Measurements from ENCODE around the gene VAT1L.
"Not testable (repeated sequence)": the region's sequence is repeated elsewhere in the genome, so short reads cannot be mapped to it uniquely, and the experiment has no call there.

VAT1L gene

GRCh38 chr16:77975942-77976341 is 187.6 kb downstream of the VAT1L start:
- H3K9me3 ChIP-seq (ENCODE audit: insufficient read depth, low read length), result no peaks in the 10 kb centered on the region
- H3K9ac ChIP-seq (ENCODE audit: insufficient read length, low read depth), result no peak overlapping the region
- no peak for DNase-seq (ENCODE audit: low read depth, low spot score)
- H3K36me3 ChIP-seq (ENCODE audit: insufficient read depth, insufficient read length, low read length), result peaks cover 14% of the 10 kb centered on the region
- peaks cover 2% of the 10 kb centered on the region for H3K4me1 ChIP-seq (ENCODE audit: insufficient read depth, insufficient read length)
- H3K4me3 ChIP-seq (ENCODE audit: insufficient read length, low read depth), result no peak overlapping the region
- TF ChIP-seq SUZ12 (IDR thresholded peaks at IDR 0.05; ENCODE audit: extremely low read depth, insufficient read depth, insufficient read length), result no peak
- no peak for TF ChIP-seq YY1 (IDR thresholded peaks at IDR 0.05; ENCODE audit: insufficient read depth, insufficient read length)
- TF ChIP-seq ZNF274 (IDR thresholded peaks at IDR 0.05; ENCODE audit: low read depth, low read length), result no peak
- no peaks in the 10 kb centered on the region for H3K27me3 ChIP-seq (ENCODE audit: insufficient read depth, insufficient read length)

- TF ChIP-seq ZNF274 (IDR thresholded peaks at IDR 0.05; ENCODE audit: low read depth, low read length) (no peak), YY1 (IDR thresholded peaks at IDR 0.05; ENCODE audit: insufficient read depth, insufficient read length) (no peak), SUZ12 (IDR thresholded peaks at IDR 0.05; ENCODE audit: extremely low read depth, insufficient read depth, insufficient read length) (no peak)
- H3K9ac ChIP-seq (ENCODE audit: insufficient read length, low read depth), result no peak overlapping the region
- no peaks in the 10 kb centered on the region for H3K9me3 ChIP-seq (ENCODE audit: insufficient read depth, low read length)
- H3K4me1 ChIP-seq (ENCODE audit: insufficient read depth, insufficient read length), result peaks cover 2% of the 10 kb centered on the region
- H3K27me3 ChIP-seq (ENCODE audit: insufficient read depth, insufficient read length), result no peaks in the 10 kb centered on the region
- no peak overlapping the region for H3K4me3 ChIP-seq (ENCODE audit: insufficient read length, low read depth)
- H3K36me3 ChIP-seq (ENCODE audit: insufficient read depth, insufficient read length, low read length), result peaks cover 14% of the 10 kb centered on the region
- no peak for DNase-seq (ENCODE audit: low read depth, low spot score)
These were observed 189.0 kb downstream of the VAT1L start for GRCh38 chr16:77977339-77977738.

- no peaks in the 10 kb centered on the region for H3K27me3 ChIP-seq (ENCODE audit: insufficient read depth, insufficient read length)
- no peaks in the 10 kb centered on the region for H3K36me3 ChIP-seq (ENCODE audit: insufficient read depth, insufficient read length, low read length)
- no peak overlapping the region for H3K4me3 ChIP-seq (ENCODE audit: insufficient read length, low read depth)
- TF ChIP-seq ZNF274 (IDR thresholded peaks at IDR 0.05; ENCODE audit: low read depth, low read length) (no peak), YY1 (IDR thresholded peaks at IDR 0.05; ENCODE audit: insufficient read depth, insufficient read length) (no peak), SUZ12 (IDR thresholded peaks at IDR 0.05; ENCODE audit: extremely low read depth, insufficient read depth, insufficient read length) (no peak)
- no peak for DNase-seq (ENCODE audit: low read depth, low spot score)
- H3K9me3 ChIP-seq (ENCODE audit: insufficient read depth, low read length), result 0 out of 2 replicates have a peak, but pooled peaks cover 5% of the 10 kb centered on the region
- no peak overlapping the region for H3K9ac ChIP-seq (ENCODE audit: insufficient read length, low read depth)
- H3K4me1 ChIP-seq (ENCODE audit: insufficient read depth, insufficient read length), result no peaks in the 10 kb centered on the region
These were observed 196.7 kb downstream of the VAT1L start for GRCh38 chr16:77985111-77985510.

GRCh38 chr16:77986011-77986740 is 197.8 kb downstream of the VAT1L start:
- no peak for DNase-seq (ENCODE audit: low read depth, low spot score)
- no peak overlapping the region for H3K4me3 ChIP-seq (ENCODE audit: insufficient read length, low read depth)
- H3K9me3 ChIP-seq (ENCODE audit: insufficient read depth, low read length), result peaks cover 15% of the 10 kb centered on the region
- H3K27me3 ChIP-seq (ENCODE audit: insufficient read depth, insufficient read length), result no peaks in the 10 kb centered on the region
- no peaks in the 10 kb centered on the region for H3K4me1 ChIP-seq (ENCODE audit: insufficient read depth, insufficient read length)
- H3K36me3 ChIP-seq (ENCODE audit: insufficient read depth, insufficient read length, low read length), result no peaks in the 10 kb centered on the region
- TF ChIP-seq SUZ12 (IDR thresholded peaks at IDR 0.05; ENCODE audit: extremely low read depth, insufficient read depth, insufficient read length) (no peak), ZNF274 (IDR thresholded peaks at IDR 0.05; ENCODE audit: low read depth, low read length) (no peak), YY1 (IDR thresholded peaks at IDR 0.05; ENCODE audit: insufficient read depth, insufficient read length) (no peak)
- no peak overlapping the region for H3K9ac ChIP-seq (ENCODE audit: insufficient read length, low read depth)

GRCh38 chr16:77987810-77988209 is 199.4 kb downstream of the VAT1L start:
- Histone ChIP-seq H3K27me3 (ENCODE audit: insufficient read depth, insufficient read length) (no peaks in the 10 kb centered on the region), H3K9me3 (ENCODE audit: insufficient read depth, low read length) (peaks cover 32% of the 10 kb centered on the region), H3K36me3 (ENCODE audit: insufficient read depth, insufficient read length, low read length) (no peaks in the 10 kb centered on the region), H3K4me3 (ENCODE audit: insufficient read length, low read depth) (no peak overlapping the region), H3K4me1 (ENCODE audit: insufficient read depth, insufficient read length) (no peaks in the 10 kb centered on the region), H3K9ac (ENCODE audit: insufficient read length, low read depth) (no peak overlapping the region)
- no peak for TF ChIP-seq SUZ12 (IDR thresholded peaks at IDR 0.05; ENCODE audit: extremely low read depth, insufficient read depth, insufficient read length)
- no peak for TF ChIP-seq ZNF274 (IDR thresholded peaks at IDR 0.05; ENCODE audit: low read depth, low read length)
- no peak for TF ChIP-seq YY1 (IDR thresholded peaks at IDR 0.05; ENCODE audit: insufficient read depth, insufficient read length)
- no peak for DNase-seq (ENCODE audit: low read depth, low spot score)

GRCh38 chr16:77989846-77990245 is 201.5 kb downstream of the VAT1L start:
- Histone ChIP-seq H3K9ac (ENCODE audit: insufficient read length, low read depth) (no peak overlapping the region), H3K36me3 (ENCODE audit: insufficient read depth, insufficient read length, low read length) (no peaks in the 10 kb centered on the region), H3K4me1 (ENCODE audit: insufficient read depth, insufficient read length) (no peaks in the 10 kb centered on the region), H3K4me3 (ENCODE audit: insufficient read length, low read depth) (no peak overlapping the region), H3K27me3 (ENCODE audit: insufficient read depth, insufficient read length) (no peaks in the 10 kb centered on the region), H3K9me3 (ENCODE audit: insufficient read depth, low read length) (peaks cover 47% of the 10 kb centered on the region)
- no peak for DNase-seq (ENCODE audit: low read depth, low spot score)
- TF ChIP-seq SUZ12 (IDR thresholded peaks at IDR 0.05; ENCODE audit: extremely low read depth, insufficient read depth, insufficient read length) (no peak), ZNF274 (IDR thresholded peaks at IDR 0.05; ENCODE audit: low read depth, low read length) (no peak), YY1 (IDR thresholded peaks at IDR 0.05; ENCODE audit: insufficient read depth, insufficient read length) (no peak)

GRCh38 chr16:77991701-77992100 is 203.3 kb downstream of the VAT1L start:
- H3K27me3 ChIP-seq (ENCODE audit: insufficient read depth, insufficient read length), result no peaks in the 10 kb centered on the region
- H3K9ac ChIP-seq (ENCODE audit: insufficient read length, low read depth), result no peak overlapping the region
- TF ChIP-seq SUZ12 (IDR thresholded peaks at IDR 0.05; ENCODE audit: extremely low read depth, insufficient read depth, insufficient read length) (no peak), ZNF274 (IDR thresholded peaks at IDR 0.05; ENCODE audit: low read depth, low read length) (no peak), YY1 (IDR thresholded peaks at IDR 0.05; ENCODE audit: insufficient read depth, insufficient read length) (no peak)
- no peaks in the 10 kb centered on the region for H3K4me1 ChIP-seq (ENCODE audit: insufficient read depth, insufficient read length)
- H3K36me3 ChIP-seq (ENCODE audit: insufficient read depth, insufficient read length, low read length), result no peaks in the 10 kb centered on the region
- no peak for DNase-seq (ENCODE audit: low read depth, low spot score)
- H3K9me3 ChIP-seq (ENCODE audit: insufficient read depth, low read length), result peaks cover 65% of the 10 kb centered on the region
- H3K4me3 ChIP-seq (ENCODE audit: insufficient read length, low read depth), result no peak overlapping the region

GRCh38 chr16:77992381-77992780 is 204.0 kb downstream of the VAT1L start:
- not testable (repeated sequence) for H3K4me3 ChIP-seq (ENCODE audit: insufficient read length, low read depth); H3K9ac ChIP-seq (ENCODE audit: insufficient read length, low read depth); H3K36me3 ChIP-seq (ENCODE audit: insufficient read depth, insufficient read length, low read length); H3K27me3 ChIP-seq (ENCODE audit: insufficient read depth, insufficient read length); H3K4me1 ChIP-seq (ENCODE audit: insufficient read depth, insufficient read length)
- DNase-seq (ENCODE audit: low read depth, low spot score), result peak; percentile 68
- peaks cover 72% of the 10 kb centered on the region for H3K9me3 ChIP-seq (ENCODE audit: insufficient read depth, low read length)

All from NT2/D1 (cell line).